ENCODE measurements around the gene CRMP1.
"Not testable (repeated sequence)": the region's sequence is repeated elsewhere in the genome, so short reads cannot be mapped to it uniquely, and the experiment has no call there.

CRMP1 gene

DNA sequence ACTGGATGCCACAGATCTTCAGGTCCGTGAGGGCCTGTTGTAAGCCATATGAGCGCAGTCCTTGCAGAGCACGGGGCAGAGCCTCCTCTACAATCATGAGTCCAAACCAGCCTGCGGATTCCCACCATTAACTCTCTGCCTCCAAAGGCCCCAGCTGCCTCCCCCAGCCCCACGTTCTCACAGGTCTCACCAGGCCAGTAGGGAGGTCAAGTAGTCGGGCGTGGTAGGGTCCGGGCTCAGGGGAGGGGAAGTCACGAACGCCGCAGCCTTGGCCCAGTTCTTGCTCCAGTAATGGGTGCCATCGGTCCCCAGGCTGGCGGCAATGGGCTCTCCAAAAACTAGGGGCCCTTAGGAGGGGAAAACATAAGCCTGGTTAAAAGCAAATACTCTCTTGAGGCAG is 53.6 kb downstream of the CRMP1 start:
- Histone ChIP-seq H2AFZ (ENCODE audit: low read length) (no peak overlapping the region), H3K4me1 (ENCODE audit: insufficient read depth, low read length, poor library complexity, severe bottlenecking) (no peaks in the 10 kb centered on the region), H3K79me2 (ENCODE audit: insufficient read depth, low read length) (no peaks in the 10 kb centered on the region), H3K4me3 (ENCODE audit: low read length, poor library complexity, severe bottlenecking) (no peak overlapping the region), H3F3A (ENCODE audit: low read depth) (no peaks in the 10 kb centered on the region), H3K9me3 (ENCODE audit: insufficient read depth, low read depth, low read length) (no peaks in the 10 kb centered on the region), H3K9me2 (replicated peaks; ENCODE audit: low read depth, low read length) (no peaks in the 10 kb centered on the region), H3K4me2 (ENCODE audit: low read depth, low read length, poor library complexity, severe bottlenecking) (no peak overlapping the region), H3K36me3 (ENCODE audit: insufficient read depth, low read length) (no peaks in the 10 kb centered on the region), H3K9ac (ENCODE audit: low read depth, low read length, poor library complexity, severe bottlenecking) (no peak overlapping the region), H4K20me1 (ENCODE audit: insufficient read depth, low read length, poor library complexity, severe bottlenecking) (no peaks in the 10 kb centered on the region), H3K27me3 (ENCODE audit: insufficient read depth, low read length, poor library complexity, severe bottlenecking) (no peaks in the 10 kb centered on the region)
- TF ChIP-seq, protein P1, sequence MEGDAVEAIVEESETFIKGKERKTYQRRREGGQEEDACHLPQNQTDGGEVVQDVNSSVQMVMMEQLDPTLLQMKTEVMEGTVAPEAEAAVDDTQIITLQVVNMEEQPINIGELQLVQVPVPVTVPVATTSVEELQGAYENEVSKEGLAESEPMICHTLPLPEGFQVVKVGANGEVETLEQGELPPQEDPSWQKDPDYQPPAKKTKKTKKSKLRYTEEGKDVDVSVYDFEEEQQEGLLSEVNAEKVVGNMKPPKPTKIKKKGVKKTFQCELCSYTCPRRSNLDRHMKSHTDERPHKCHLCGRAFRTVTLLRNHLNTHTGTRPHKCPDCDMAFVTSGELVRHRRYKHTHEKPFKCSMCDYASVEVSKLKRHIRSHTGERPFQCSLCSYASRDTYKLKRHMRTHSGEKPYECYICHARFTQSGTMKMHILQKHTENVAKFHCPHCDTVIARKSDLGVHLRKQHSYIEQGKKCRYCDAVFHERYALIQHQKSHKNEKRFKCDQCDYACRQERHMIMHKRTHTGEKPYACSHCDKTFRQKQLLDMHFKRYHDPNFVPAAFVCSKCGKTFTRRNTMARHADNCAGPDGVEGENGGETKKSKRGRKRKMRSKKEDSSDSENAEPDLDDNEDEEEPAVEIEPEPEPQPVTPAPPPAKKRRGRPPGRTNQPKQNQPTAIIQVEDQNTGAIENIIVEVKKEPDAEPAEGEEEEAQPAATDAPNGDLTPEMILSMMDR (conservative IDR thresholded peaks at IDR 0.05; ENCODE audit: low read length): no peak
- no peak for TF ChIP-seq EZH2phosphoT487 (IDR thresholded peaks at IDR 0.05; ENCODE audit: borderline replicate concordance)

DNA sequence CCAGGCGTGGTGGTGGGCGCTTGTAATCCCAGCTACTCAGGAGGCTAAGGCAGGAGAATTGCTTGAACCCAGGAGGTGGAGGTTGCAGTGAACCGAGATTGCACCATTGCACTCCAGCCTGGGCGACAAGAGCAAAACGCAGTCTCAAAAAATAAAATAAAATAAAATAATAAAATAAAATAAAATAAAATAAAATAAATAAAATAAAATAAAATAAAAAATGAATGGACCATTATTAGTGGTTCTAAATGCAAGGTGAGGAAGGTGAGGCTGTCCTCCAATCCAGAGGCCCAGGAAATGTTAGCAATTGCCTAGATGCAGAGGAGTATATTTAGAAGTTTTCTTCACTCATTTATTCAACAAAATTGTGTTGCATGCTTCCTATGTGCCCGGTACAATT is 55.4 kb downstream of the CRMP1 start:
- H4K20me1 ChIP-seq (ENCODE audit: insufficient read depth, low read length, poor library complexity, severe bottlenecking); H3K4me3 ChIP-seq (ENCODE audit: low read length, poor library complexity, severe bottlenecking); H3K9me3 ChIP-seq (ENCODE audit: insufficient read depth, low read depth, low read length); H3K4me2 ChIP-seq (ENCODE audit: low read depth, low read length, poor library complexity, severe bottlenecking); H3K9ac ChIP-seq (ENCODE audit: low read depth, low read length, poor library complexity, severe bottlenecking); H3K4me1 ChIP-seq (ENCODE audit: insufficient read depth, low read length, poor library complexity, severe bottlenecking); H3K27me3 ChIP-seq (ENCODE audit: insufficient read depth, low read length, poor library complexity, severe bottlenecking); H3K36me3 ChIP-seq (ENCODE audit: insufficient read depth, low read length); H3F3A ChIP-seq (ENCODE audit: low read depth); H3K79me2 ChIP-seq (ENCODE audit: insufficient read depth, low read length); H2AFZ ChIP-seq (ENCODE audit: low read length); H3K9me2 ChIP-seq (replicated peaks; ENCODE audit: low read depth, low read length): not testable (repeated sequence)

DNA sequence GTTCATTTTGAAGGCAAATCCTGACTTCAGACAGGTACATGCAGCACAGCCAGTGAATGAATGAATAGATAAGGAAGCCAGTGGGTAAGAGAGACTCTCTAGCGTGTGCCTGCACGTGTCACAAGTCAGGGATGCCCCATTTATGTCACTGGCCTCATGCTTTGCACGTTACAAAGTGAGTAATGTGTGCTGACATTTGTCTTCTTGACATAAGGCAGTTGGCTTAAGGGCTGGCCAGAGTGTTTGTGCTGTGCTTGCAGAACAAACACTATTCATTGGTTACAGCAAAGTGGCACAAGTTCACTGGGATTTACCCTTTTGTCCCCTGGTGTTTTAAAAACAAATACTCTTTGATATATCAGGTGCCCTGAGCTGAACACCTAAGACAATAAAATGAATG is 55.9 kb downstream of the CRMP1 start:
- Histone ChIP-seq H3K4me3 (ENCODE audit: low read length, poor library complexity, severe bottlenecking) (no peak overlapping the region), H4K20me1 (ENCODE audit: insufficient read depth, low read length, poor library complexity, severe bottlenecking) (no peaks in the 10 kb centered on the region), H3K9ac (ENCODE audit: low read depth, low read length, poor library complexity, severe bottlenecking) (no peak overlapping the region), H3K27me3 (ENCODE audit: insufficient read depth, low read length, poor library complexity, severe bottlenecking) (no peaks in the 10 kb centered on the region), H3K4me2 (ENCODE audit: low read depth, low read length, poor library complexity, severe bottlenecking) (no peak overlapping the region), H3K36me3 (ENCODE audit: insufficient read depth, low read length) (no peaks in the 10 kb centered on the region), H3K4me1 (ENCODE audit: insufficient read depth, low read length, poor library complexity, severe bottlenecking) (no peaks in the 10 kb centered on the region), H3K9me2 (replicated peaks; ENCODE audit: low read depth, low read length) (no peaks in the 10 kb centered on the region), H3K9me3 (ENCODE audit: insufficient read depth, low read depth, low read length) (no peaks in the 10 kb centered on the region), H2AFZ (ENCODE audit: low read length) (no peak overlapping the region), H3K79me2 (ENCODE audit: insufficient read depth, low read length) (no peaks in the 10 kb centered on the region), H3F3A (ENCODE audit: low read depth) (no peaks in the 10 kb centered on the region)
- TF ChIP-seq, protein P1 (conservative IDR thresholded peaks at IDR 0.05; ENCODE audit: low read length): no peak
- no peak for TF ChIP-seq EZH2phosphoT487 (IDR thresholded peaks at IDR 0.05; ENCODE audit: borderline replicate concordance)

DNA sequence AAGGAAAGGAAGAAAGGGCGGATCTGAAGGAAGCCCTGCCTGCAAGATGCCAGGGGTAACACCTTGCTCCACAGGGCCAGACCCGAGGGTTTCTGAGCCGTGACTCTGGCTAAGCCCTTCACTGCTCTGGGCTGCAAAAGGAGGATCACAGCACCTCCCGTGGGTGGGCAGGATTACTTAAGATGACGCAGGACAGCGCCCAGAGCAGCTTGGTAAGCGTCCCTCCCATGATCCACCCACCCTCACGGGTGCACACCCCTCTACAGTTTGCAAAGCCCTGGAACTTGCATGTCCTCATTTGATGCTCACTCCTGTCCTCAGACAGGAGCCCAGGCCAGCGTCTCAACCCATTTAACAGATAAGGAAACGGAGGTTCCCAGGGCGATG is 64.9 kb downstream of the CRMP1 start:
- no peaks in the 10 kb centered on the region for H3K36me3 ChIP-seq (ENCODE audit: insufficient read depth, low read length)

More for the DNA sequence above, 64.9 kb downstream of the CRMP1 start:
- Histone ChIP-seq H4K20me1 (ENCODE audit: insufficient read depth, low read length, poor library complexity, severe bottlenecking) (no peaks in the 10 kb centered on the region), H3F3A (ENCODE audit: low read depth) (no peaks in the 10 kb centered on the region), H3K4me2 (ENCODE audit: low read depth, low read length, poor library complexity, severe bottlenecking) (no peak overlapping the region), H3K9ac (ENCODE audit: low read depth, low read length, poor library complexity, severe bottlenecking) (no peak overlapping the region), H3K9me3 (ENCODE audit: insufficient read depth, low read depth, low read length) (no peaks in the 10 kb centered on the region), H3K4me1 (ENCODE audit: insufficient read depth, low read length, poor library complexity, severe bottlenecking) (no peaks in the 10 kb centered on the region), H2AFZ (ENCODE audit: low read length) (no peak overlapping the region), H3K9me2 (replicated peaks; ENCODE audit: low read depth, low read length) (no peaks in the 10 kb centered on the region), H3K4me3 (ENCODE audit: low read length, poor library complexity, severe bottlenecking) (no peak overlapping the region), H3K79me2 (ENCODE audit: insufficient read depth, low read length) (no peaks in the 10 kb centered on the region), H3K27me3 (ENCODE audit: insufficient read depth, low read length, poor library complexity, severe bottlenecking) (no peaks in the 10 kb centered on the region)
- TF ChIP-seq EZH2phosphoT487 (IDR thresholded peaks at IDR 0.05; ENCODE audit: borderline replicate concordance): no peak
- TF ChIP-seq, protein P1 (conservative IDR thresholded peaks at IDR 0.05; ENCODE audit: low read length): no peak

Data from Loucy (cell line).